SK-N-SH (cell line): ENCODE measurements around the gene COLQ. TPM values are rescaled to one million over a fixed set of nuclear protein-coding genes. Genes with fewer than 3 reads are reported as not detected.

Source experiments
- CTCF ChIA-PET: fragments of 300-600, 350-600 bp; formaldehyde crosslinking; extraction: SDS; loops from one replicate; lab custom pipeline; 2021; lab: Yijun Ruan, JAX
- POLR2A ChIA-PET: fragments of 350-600 bp; sonication (Branson Sonifier 250); formaldehyde crosslinking; extraction: SDS; loops from one replicate; lab custom pipeline; 2020; ENCODE audit warnings: antibody characterized with exemption, inconsistent platforms; lab: Yijun Ruan, JAX
- DNase-seq: peaks from one replicate; pipeline ENCODE4 v3.0.0; 2012
- H2AFZ ChIP-seq: fragments of 200-600 bp; sonication (generic); 2 replicates; pipeline ENCODE4 v1.8.1; 2016; ENCODE audit warnings: antibody characterized with exemption, mild to moderate bottlenecking, low read depth
- H3F3A ChIP-seq: fragments of 200-600 bp; sonication (generic); replicated peaks from 2 replicates; pipeline ENCODE3; 2016; ENCODE audit warnings: antibody characterized with exemption, mild to moderate bottlenecking; ENCODE audit not compliant: insufficient read depth
- H3K27ac ChIP-seq, 2 experiments: fragments of 200-500 bp in 1 of 2; fragments of 200-600 bp in 1 of 2; sonication (Bioruptor generic) in 1 of 2; sonication (generic), shearing (Covaris generic) in 1 of 2; 2 replicates each; pipeline versions ENCODE4 v1.5.1 to v1.6.1; 2014 to 2016; ENCODE audit warnings: low read depth in 2 of 2, inconsistent platforms in 1 of 2, low read length in 1 of 2, mild to moderate bottlenecking in 1 of 2, mixed read lengths in 1 of 2
- H3K27me3 ChIP-seq: fragments of 200-600 bp; sonication (generic), shearing (Covaris generic); 2 replicates; pipeline ENCODE4 v1.6.1; 2016; ENCODE audit warnings: mixed run types; ENCODE audit not compliant: insufficient read depth
- H3K36me3 ChIP-seq, 2 experiments: fragments of 200-500 bp in 1 of 2; fragments of 200-600 bp in 1 of 2; sonication (Bioruptor generic) in 1 of 2; sonication (generic) in 1 of 2; replicated peaks in 1 of 2; 2 replicates each; pipeline versions ENCODE3 to v1.5.1; 2014 to 2016; ENCODE audit warnings: low read length in 1 of 2, mild to moderate bottlenecking in 1 of 2; ENCODE audit not compliant: insufficient read depth in 2 of 2, control insufficient read depth in 1 of 2
- H3K4me1 ChIP-seq, 2 experiments: fragments of 200-500 bp in 1 of 2; fragments of 200-600 bp in 1 of 2; sonication (Bioruptor generic) in 1 of 2; sonication (generic), shearing (Covaris generic) in 1 of 2; 2 replicates each; pipeline versions ENCODE4 v1.5.1 to v1.6.1; 2014 to 2016; ENCODE audit warnings: low read depth in 1 of 2, low read length in 1 of 2, mixed run types in 1 of 2; ENCODE audit not compliant: insufficient read depth in 2 of 2, control insufficient read depth in 1 of 2
- H3K4me2 ChIP-seq: fragments of 200-600 bp; sonication (generic), shearing (Covaris generic); 2 replicates; pipeline ENCODE4 v1.6.1; 2017; ENCODE audit warnings: mixed run types
- H3K4me3 ChIP-seq, 2 experiments: fragments of 200-500 bp in 1 of 2; fragments of 200-600 bp in 1 of 2; sonication (Bioruptor generic) in 1 of 2; sonication (generic), shearing (Covaris generic) in 1 of 2; 2 replicates each; pipeline versions ENCODE4 v1.5.1 to v1.8.1; 2014 to 2016; ENCODE audit warnings: low read depth in 2 of 2, inconsistent platforms in 1 of 2, low read length in 1 of 2, mild to moderate bottlenecking in 1 of 2, mixed read lengths in 1 of 2, moderate library complexity in 1 of 2
- H3K79me2 ChIP-seq: fragments of 200-600 bp; sonication (generic); 2 replicates; pipeline ENCODE4 v1.8.1; 2017; ENCODE audit warnings: mild to moderate bottlenecking; ENCODE audit not compliant: insufficient read depth
- H3K9ac ChIP-seq: fragments of 200-600 bp; sonication (generic); 2 replicates; pipeline ENCODE4 v1.6.1; 2017; ENCODE audit warnings: mixed run types
- H3K9me2 ChIP-seq: fragments of 200-600 bp; sonication (generic); 2 replicates; pipeline ENCODE4 v1.6.1; 2017; ENCODE audit warnings: mixed run types
- H3K9me3 ChIP-seq: fragments of 200-600 bp; sonication (generic); 2 replicates; pipeline ENCODE4 v1.6.1; 2017; ENCODE audit warnings: mixed run types, mild to moderate bottlenecking, moderate library complexity
- H4K20me1 ChIP-seq: fragments of 200-600 bp; sonication (generic); 2 replicates; pipeline ENCODE4 v1.6.1; 2017; ENCODE audit warnings: mild to moderate bottlenecking, mixed run types; ENCODE audit not compliant: insufficient read depth
- CHD2 ChIP-seq: fragments of 150-350 bp; IDR thresholded peaks from 2 replicates; pipeline ENCODE4 v1.6.1; 2018; ENCODE audit warnings: low read length; ENCODE audit not compliant: partially characterized antibody
- ELF1 ChIP-seq: IDR thresholded peaks from 2 replicates; pipeline ENCODE4 v1.4.0; 2012
- FOSL2 ChIP-seq: IDR thresholded peaks from 2 replicates; pipeline ENCODE4 v1.4.0; 2012; ENCODE audit warnings: low read depth, mild to moderate bottlenecking, moderate library complexity, borderline replicate concordance
- JUND ChIP-seq: IDR thresholded peaks from 2 replicates; pipeline ENCODE4 v1.4.0; 2012
- MAX ChIP-seq: IDR thresholded peaks from 2 replicates; pipeline ENCODE4 v1.4.0; 2012; ENCODE audit warnings: low read depth
- MXI1 ChIP-seq: IDR thresholded peaks from 2 replicates; pipeline ENCODE4 v1.6.1; 2012; ENCODE audit warnings: mild to moderate bottlenecking, low read depth, low read length, improper control_type of control experiment
- NFIC ChIP-seq: IDR thresholded peaks from 2 replicates; pipeline ENCODE4 v1.4.0; 2012; ENCODE audit warnings: borderline replicate concordance
- PBX3 ChIP-seq: IDR thresholded peaks from 2 replicates; pipeline ENCODE4; 2012
- RAD21 ChIP-seq: IDR thresholded peaks from 2 replicates; pipeline ENCODE4 v1.6.1; 2012; ENCODE audit warnings: mild to moderate bottlenecking, low read length
- SIN3A ChIP-seq: IDR thresholded peaks from 2 replicates; pipeline ENCODE4 v1.6.1; 2012; ENCODE audit warnings: low read depth, mild to moderate bottlenecking, low read length, moderate library complexity, borderline replicate concordance
- USF1 ChIP-seq: IDR thresholded peaks from 2 replicates; pipeline ENCODE4 v1.4.0; 2012; ENCODE audit warnings: low read depth, borderline replicate concordance
- YY1 ChIP-seq: IDR thresholded peaks from 2 replicates; pipeline ENCODE4 v1.4.0; 2012; ENCODE audit warnings: low read depth, mild to moderate bottlenecking
- WGBS: methylation state at CpG from one replicate; pipeline ENCODE4 v1.1.6; 2017; ENCODE audit warnings: low lambda C conversion rate; 5-methylcytosine and 5-hydroxymethylcytosine counted together
- polyA plus RNA-seq, 3 experiments: library from polyadenylated mRNA; depleted of rRNA; stranded (reverse); fragments of >200 nt; gene quantifications; 2 replicates each; pipeline ENCODE4 v1.2.3, GENCODE V29; 2012
- TF ChIP-seq, protein P1 (sequence below): IDR thresholded peaks from 2 replicates; pipeline ENCODE4 v1.4.0; 2012; ENCODE audit warnings: low read depth, borderline replicate concordance
- TF ChIP-seq, protein P2 (sequence below): fragments of 150-350 bp; IDR thresholded peaks from 2 replicates; pipeline ENCODE4 v1.6.1; 2016; ENCODE audit warnings: mild to moderate bottlenecking, low read depth, low read length
- TF ChIP-seq, protein P3 (sequence below): fragments of 200-600 bp; sonication (generic); IDR thresholded peaks from 2 replicates; pipeline ENCODE4 v1.6.1; 2017; ENCODE audit warnings: antibody characterized with exemption, mild to moderate bottlenecking, moderate library complexity

The COLQ gene
- polyA plus RNA-seq, 1 of the 3 experiments (the other 2 are of a cell fraction): 1.5 TPM

- Histone ChIP-seq H3K9me3 (no peaks in the 10 kb centered on the region), H3F3A (no peaks in the 10 kb centered on the region), H3K27ac (no peak overlapping the region)
- CTCF ChIA-PET: no interaction called here
- TF ChIP-seq, protein P1, sequence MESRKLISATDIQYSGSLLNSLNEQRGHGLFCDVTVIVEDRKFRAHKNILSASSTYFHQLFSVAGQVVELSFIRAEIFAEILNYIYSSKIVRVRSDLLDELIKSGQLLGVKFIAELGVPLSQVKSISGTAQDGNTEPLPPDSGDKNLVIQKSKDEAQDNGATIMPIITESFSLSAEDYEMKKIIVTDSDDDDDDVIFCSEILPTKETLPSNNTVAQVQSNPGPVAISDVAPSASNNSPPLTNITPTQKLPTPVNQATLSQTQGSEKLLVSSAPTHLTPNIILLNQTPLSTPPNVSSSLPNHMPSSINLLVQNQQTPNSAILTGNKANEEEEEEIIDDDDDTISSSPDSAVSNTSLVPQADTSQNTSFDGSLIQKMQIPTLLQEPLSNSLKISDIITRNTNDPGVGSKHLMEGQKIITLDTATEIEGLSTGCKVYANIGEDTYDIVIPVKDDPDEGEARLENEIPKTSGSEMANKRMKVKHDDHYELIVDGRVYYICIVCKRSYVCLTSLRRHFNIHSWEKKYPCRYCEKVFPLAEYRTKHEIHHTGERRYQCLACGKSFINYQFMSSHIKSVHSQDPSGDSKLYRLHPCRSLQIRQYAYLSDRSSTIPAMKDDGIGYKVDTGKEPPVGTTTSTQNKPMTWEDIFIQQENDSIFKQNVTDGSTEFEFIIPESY: no peak
- TF ChIP-seq SIN3A (no peak), CHD2 (no peak), PBX3 (no peak), RAD21 (no peak), NFIC (no peak), ELF1 (no peak), USF1 (no peak), MXI1 (no peak), FOSL2 (no peak), YY1 (no peak), MAX (no peak), JUND (no peak)
- TF ChIP-seq, protein P2, sequence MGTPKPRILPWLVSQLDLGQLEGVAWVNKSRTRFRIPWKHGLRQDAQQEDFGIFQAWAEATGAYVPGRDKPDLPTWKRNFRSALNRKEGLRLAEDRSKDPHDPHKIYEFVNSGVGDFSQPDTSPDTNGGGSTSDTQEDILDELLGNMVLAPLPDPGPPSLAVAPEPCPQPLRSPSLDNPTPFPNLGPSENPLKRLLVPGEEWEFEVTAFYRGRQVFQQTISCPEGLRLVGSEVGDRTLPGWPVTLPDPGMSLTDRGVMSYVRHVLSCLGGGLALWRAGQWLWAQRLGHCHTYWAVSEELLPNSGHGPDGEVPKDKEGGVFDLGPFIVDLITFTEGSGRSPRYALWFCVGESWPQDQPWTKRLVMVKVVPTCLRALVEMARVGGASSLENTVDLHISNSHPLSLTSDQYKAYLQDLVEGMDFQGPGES: no peak
- TF ChIP-seq, protein P3, sequence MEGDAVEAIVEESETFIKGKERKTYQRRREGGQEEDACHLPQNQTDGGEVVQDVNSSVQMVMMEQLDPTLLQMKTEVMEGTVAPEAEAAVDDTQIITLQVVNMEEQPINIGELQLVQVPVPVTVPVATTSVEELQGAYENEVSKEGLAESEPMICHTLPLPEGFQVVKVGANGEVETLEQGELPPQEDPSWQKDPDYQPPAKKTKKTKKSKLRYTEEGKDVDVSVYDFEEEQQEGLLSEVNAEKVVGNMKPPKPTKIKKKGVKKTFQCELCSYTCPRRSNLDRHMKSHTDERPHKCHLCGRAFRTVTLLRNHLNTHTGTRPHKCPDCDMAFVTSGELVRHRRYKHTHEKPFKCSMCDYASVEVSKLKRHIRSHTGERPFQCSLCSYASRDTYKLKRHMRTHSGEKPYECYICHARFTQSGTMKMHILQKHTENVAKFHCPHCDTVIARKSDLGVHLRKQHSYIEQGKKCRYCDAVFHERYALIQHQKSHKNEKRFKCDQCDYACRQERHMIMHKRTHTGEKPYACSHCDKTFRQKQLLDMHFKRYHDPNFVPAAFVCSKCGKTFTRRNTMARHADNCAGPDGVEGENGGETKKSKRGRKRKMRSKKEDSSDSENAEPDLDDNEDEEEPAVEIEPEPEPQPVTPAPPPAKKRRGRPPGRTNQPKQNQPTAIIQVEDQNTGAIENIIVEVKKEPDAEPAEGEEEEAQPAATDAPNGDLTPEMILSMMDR: no peak
- TF ChIP-seq, all 33 proteins: peak for 0
- Histone ChIP-seq H3K9me2 (no peaks in the 10 kb centered on the region), H3K36me3 (no peaks in the 10 kb centered on the region), H3K4me2 (no peak overlapping the region), H3K79me2 (no peaks in the 10 kb centered on the region), H2AFZ (no peak overlapping the region), H3K4me1 (no peaks in the 10 kb centered on the region), H3K4me3 (no peak overlapping the region), H3K9ac (no peak overlapping the region), H4K20me1 (no peaks in the 10 kb centered on the region), H3K27me3 (no peaks in the 10 kb centered on the region)
- POLR2A ChIA-PET: no interaction called here
- WGBS: 92% methylated on average over 12 of the region's 12 CpGs
- DNase-seq: no peak
Observed at GRCh38 chr3:15450438-15451215, 70.9 kb downstream of the COLQ start.
